HG03095 (cell line): ENCODE results near the gene NCKAP5.

Source experiments
- ATAC-seq: cut with Tn5 transposase; IDR thresholded peaks from one replicate; pipeline ENCODE4 v1.9.1; 2021; ENCODE audit warnings: moderate library complexity; ENCODE audit not compliant: unreplicated experiment

NCKAP5 gene

DNA sequence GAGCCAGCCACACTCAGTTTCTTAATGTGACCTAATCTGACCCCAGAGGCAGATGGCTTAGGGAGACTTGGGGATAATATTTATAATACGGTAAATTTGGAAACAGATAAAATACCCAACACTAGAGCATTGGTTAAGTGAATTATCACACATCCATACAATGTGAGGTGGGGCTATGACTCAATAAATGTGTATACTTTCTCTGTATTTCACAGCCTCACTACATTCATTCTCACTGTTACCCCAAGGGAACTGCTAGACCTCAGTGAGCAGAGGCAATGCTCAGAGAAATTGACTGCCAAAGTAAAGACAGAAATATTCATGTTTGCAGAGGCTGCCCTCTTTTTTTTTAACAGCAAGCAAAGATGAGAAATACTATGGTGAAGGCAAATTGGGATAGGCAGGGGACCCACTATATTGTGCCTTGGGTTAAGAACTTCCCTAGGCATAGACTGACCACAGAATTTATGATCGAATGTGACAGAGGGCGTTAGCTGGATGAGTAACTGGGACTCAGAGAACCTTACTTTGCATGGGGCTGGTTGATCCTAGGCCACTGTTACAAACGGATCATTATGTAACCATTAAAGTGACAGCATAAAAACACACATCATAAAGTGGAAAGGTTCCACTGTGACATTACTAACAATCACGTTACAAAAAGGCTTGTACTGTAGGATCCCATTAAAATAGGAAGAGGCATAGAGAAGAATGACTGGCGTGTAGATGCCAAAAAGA is 652.3 kb downstream of the NCKAP5 start:
- ATAC-seq = peak; percentile 67

GRCh38 chr2:132911726-132912724 is 656.2 kb downstream of the NCKAP5 start:
- ATAC-seq = no peak

DNA sequence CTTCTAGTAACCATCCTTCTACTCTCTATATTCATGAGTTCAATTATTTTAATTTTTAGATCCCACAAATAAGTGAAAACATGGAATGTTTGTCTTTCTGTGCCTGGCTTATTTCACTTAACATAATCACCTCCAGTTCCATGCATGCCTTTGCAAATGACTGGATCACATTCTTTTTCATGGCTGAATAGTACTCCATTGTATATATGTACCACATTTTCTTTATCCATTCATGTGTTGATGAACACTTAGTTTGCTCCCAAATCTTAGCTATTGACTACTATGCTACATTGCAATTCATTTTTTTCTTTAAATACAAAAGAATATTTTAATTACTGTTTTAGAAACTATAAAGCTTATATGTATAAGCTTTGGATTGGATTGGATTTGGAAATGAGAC is 657.8 kb downstream of the NCKAP5 start:
- no peak for ATAC-seq

GRCh38 chr2:132909427-132909826 is 658.8 kb downstream of the NCKAP5 start:
- no peak for ATAC-seq

DNA sequence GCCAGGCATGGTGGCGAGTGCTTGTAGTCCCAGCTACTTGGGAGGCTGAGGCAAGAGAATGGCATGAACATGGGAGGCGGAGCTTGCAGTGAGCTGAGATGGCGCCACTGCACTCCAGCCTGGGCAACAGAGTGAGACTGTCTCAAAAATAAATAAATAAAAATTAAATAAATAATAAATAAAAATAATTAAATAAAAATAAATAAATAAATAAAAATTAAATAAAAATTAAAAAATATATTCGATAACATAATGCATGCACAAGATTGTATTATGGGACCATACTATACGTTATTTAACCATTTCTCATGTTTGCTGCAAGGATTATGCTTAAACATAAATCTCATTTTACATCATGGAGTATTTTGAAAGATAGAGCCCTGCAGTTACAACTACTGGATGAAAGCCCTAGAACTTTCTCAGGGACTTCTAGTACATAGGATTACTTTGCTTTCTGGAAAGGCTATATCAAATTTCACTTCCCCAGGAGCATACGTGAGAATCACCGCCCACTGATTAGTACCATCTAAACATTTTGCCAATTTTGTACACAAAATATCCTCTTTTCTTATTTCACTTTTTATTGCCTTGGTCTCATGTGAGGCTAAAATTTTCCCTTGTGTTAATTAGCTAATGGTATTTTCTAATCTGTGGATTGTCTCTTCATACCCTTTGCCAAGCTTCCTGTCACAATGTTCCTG is 664.0 kb downstream of the NCKAP5 start:
- ATAC-seq = no peak

- ATAC-seq = no peak
Observed at GRCh38 chr2:132902626-132903025, 665.6 kb downstream of the NCKAP5 start.

DNA sequence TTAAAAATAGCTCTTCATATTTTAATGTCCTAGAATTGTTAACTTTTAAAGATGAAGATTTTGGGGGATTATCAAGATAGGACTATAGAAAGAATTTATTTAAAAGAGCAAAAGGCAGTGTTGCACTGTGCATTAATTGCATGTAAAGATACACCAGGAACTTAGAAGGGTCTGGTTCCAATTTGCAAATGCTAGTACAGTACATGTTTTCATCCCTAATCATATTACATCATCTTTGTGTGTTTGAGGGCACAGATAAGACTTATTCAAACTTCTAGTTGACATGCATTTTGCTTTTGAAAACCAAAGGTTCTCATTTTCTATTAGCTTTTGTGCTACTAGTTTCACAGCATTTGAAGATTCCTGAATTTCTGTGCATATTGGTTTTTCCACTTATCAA is 666.6 kb downstream of the NCKAP5 start:
- no peak for ATAC-seq

- no peak for ATAC-seq
Observed at GRCh38 chr2:132897111-132897510, 671.2 kb downstream of the NCKAP5 start.

GRCh38 chr2:132896073-132896472 is 672.2 kb downstream of the NCKAP5 start:
- no peak for ATAC-seq

DNA sequence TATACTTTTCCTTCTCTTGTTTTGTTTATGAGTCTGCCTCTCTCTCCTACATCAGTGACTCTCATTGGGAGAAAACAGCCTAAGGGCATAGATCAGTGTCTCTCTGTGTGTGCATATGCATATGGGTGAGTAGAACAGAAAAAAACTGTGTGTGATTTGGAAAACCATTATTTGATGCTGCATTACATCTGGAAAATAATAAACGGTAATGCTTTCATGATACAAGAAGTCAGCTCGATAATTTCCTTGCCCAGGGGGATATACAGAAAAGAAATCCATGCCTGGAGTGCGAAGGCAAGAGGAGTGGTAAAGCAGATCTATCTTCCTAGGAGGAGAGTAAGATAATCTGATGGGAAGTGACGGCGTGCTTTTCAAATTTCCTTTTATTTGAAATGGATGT is 676.8 kb downstream of the NCKAP5 start:
- ATAC-seq = no peak

GRCh38 chr2:132886574-132886973 is 681.7 kb downstream of the NCKAP5 start:
- ATAC-seq = no peak

- no peak for ATAC-seq
Observed at GRCh38 chr2:132884705-132885104, 683.6 kb downstream of the NCKAP5 start.

DNA sequence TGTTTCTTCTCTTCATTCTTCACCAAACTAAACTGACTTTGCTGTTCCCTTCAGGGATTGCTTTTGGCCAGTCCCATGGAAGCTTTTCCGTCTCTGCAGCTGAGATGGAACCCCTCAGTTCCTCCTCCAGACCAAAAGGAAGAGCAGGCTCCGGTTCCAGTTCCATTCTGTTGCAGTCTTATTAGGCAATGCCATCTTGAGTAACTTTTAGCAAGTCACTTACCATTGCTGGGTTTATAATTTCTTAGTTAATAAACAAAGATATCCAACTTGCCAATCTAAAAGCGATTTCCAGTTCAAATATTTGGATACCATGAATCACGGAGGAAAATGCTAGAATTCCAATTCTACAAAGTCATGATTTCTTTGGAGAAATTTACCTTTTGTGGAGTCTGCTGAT is 684.0 kb downstream of the NCKAP5 start:
- ATAC-seq = no peak

- no peak for ATAC-seq
Observed at GRCh38 chr2:132883430-132883829, 684.8 kb downstream of the NCKAP5 start.

- ATAC-seq = no peak
Observed at GRCh38 chr2:132881546-132881945, 686.7 kb downstream of the NCKAP5 start.

DNA sequence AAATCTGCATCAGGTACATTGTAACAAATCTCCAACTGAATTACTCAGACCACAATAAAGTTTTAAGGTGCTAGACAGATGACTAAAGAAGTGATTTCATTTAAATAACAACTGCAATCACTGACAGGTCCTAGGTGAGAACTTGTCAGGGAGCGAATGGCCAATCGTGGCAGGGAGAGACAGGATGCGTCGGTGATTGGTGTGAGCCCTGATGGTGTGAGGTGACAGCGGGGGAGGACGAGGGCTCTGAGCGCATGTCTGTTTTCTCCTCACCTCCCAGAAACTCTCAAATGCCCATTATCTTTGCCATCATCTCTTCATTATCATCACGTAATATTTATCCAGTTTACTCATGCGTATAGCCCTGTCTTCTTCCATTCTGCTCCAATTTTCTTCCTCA is 690.3 kb downstream of the NCKAP5 start:
- ATAC-seq = no peak

- ATAC-seq = no peak
Observed at GRCh38 chr2:132876745-132877391, 691.4 kb downstream of the NCKAP5 start.

GRCh38 chr2:132875193-132875592 is 693.1 kb downstream of the NCKAP5 start:
- no peak for ATAC-seq

- no peak for ATAC-seq
Observed at GRCh38 chr2:132873738-132874137, 694.5 kb downstream of the NCKAP5 start.

DNA sequence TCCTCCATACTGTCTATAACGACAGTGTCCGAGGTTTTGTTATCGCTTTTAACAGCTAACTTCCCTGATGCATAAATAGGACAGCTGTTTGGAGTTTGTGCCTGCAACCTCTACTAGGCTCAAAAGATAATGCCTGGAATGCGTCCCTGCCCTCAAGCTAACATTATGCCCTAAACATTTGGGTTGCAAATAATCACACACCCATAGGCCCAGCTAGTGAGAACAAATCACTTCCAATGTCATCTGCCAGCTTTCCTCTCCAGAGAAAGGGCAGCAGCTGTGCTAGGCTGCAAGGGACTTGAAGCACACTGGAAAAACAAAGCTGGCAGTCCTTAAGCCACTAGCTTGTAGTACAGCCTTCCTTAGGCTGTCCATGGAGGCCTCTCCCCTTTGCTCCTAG is 696.4 kb downstream of the NCKAP5 start:
- no peak for ATAC-seq

DNA sequence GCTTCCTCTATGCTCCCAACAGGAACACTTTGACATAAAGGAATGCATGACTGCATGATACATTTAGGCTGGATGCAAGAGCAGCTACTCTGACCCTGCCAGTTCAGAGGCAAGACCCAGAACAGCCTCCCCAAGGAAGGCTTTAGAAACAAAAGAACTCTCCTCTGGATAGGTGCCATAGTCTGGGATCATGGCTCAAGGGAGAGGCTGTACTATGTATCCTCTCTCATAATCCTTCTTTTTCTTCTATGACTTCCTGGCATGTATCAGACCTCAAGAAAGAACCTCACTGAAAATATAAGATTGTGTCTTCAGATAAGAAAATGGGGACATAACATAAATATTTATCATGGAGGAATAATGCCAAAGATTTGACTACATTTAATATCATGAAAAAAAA is 704.3 kb downstream of the NCKAP5 start:
- no peak for ATAC-seq
